Endothelial cell of hepatic sinusoid (primary cell): ENCODE measurements around the gene ZBTB16.

Experiments used
- in situ Hi-C: cut with HindIII; loops from 2 replicates; pipeline ENCODE4 v1.10.0; 2017; ENCODE audit warnings: low sequenced_read_pairs

ZBTB16 gene

DNA sequence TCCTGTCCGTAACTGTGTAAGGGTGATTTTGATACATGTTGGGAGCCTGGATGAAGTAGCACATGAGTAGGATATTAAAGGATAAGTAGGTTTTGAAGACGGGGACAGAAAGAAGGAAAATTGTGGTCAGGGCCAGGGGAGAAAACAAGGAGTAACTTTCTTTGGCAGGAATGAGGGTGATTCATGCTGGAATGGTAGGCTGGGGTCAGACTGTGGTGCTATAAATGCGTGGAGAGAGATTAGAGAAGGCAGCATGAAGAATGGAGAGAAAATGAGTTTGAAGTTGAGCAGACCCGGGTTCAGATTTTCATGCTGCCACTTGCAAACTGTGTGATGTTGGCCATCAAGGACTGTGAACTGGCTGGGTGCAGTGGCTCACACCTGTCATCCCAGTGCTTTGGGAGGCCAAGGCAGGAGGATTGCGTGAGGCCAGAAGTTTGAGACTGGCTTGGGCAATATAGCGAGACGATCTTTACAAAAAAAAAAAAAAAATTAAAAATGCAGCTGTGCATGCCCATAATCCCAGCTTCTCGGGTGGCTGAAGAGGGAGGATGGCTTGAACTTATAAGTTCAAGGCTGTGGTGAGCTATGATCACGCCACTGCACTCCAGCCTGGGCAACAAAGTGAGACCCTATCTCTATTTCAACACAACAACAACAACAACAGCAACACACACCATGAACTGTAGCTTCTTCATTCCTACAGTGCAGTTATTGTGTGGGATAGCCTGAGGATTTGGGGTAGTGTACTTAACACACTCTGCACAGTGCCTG, 22.3 kb downstream of the ZBTB16 start:
- in situ Hi-C loops: no loop called here

GRCh38 chr11:114082415-114082748, 22.9 kb downstream of the ZBTB16 start:
- in situ Hi-C loops: no loop called here

- in situ Hi-C loops: no loop called here
Observed at GRCh38 chr11:114082767-114083181, 23.3 kb downstream of the ZBTB16 start.

- in situ Hi-C loops: no loop called here
Observed at GRCh38 chr11:114083391-114084252, 24.1 kb downstream of the ZBTB16 start.

DNA sequence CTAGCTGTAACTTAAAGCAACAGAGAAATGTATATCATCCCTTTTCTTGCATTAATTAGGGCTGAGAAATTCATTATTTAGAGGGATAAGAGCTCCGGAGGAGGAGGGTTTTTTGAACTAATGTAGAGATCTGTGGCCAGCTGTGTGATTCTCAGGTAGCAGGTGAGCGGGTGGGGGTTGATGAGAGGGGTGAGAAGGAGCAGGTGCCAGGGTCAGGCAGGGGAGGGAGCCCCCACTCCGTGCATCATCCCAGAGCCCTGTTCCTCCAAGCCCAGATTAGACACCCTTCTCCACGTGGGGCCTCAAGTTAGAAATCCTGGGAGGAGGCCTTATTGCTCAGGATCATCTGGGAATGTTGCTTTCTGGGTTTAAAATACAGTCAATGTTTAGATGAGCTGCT, 24.9 kb downstream of the ZBTB16 start:
- in situ Hi-C loops: no loop called here

DNA sequence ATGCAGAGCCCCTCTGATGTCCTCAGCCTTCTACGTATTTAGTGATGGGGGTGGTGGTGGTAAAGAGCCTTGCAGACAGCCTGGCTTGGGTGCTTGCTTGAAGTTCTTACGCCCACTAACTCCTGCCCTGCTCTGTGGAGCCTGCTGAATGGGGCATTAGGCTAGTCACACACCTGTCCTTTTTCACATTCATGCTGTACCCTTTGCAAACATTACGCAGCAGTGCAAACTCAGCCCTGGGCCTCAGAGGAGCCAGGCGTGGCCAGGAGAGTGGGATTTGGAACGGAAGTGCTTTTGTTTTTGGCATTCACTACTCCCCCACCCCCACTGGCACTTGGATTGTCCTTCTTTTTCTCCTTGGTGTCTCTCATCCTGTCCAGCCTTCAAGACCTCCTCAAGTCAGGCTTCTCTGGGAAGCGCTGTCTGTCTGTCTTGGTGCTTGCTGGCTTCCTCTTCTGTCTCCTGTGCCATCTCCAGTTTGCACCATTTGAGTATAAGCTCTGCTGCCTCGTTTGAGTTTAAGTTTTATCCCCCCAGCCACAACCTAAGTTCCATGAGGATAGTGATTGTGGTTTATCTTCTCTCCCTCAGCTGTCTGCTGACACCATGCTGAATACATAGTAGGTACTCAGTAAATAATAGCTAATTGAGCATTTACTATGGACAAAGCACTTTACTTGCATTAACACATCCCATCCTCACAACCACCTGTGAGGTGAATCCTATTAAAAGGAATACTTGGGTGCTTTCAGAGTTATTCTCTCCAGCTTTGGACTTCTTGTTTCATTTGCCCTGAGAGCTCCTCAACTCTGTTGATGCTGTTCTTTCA, 26.7 kb downstream of the ZBTB16 start:
- in situ Hi-C loops: no loop called here

- in situ Hi-C loops: no loop called here
Observed at GRCh38 chr11:114087025-114087424, 27.5 kb downstream of the ZBTB16 start.

- in situ Hi-C loops: no loop called here
Observed at GRCh38 chr11:114088216-114088615, 28.7 kb downstream of the ZBTB16 start.

DNA sequence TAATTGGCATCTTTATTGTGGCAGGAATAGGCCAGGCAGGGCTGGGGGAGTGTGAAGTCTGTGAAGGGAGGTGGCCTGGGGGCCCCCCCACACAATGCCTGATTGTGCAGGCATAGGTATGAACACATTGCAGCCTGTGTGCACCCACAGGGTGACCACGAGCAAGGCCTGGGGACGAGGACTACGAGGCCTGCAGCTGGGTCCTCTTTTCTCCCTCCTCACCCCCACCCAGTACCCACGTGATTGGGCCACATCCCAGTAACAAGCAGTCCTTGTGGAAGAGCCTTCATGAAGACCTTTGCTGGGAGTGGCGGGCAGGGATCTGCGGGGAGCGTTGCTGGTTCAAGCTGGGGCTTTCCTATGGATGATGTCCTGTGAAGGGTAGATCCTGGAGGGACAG, 29.3 kb downstream of the ZBTB16 start:
- in situ Hi-C loops: no loop called here

DNA sequence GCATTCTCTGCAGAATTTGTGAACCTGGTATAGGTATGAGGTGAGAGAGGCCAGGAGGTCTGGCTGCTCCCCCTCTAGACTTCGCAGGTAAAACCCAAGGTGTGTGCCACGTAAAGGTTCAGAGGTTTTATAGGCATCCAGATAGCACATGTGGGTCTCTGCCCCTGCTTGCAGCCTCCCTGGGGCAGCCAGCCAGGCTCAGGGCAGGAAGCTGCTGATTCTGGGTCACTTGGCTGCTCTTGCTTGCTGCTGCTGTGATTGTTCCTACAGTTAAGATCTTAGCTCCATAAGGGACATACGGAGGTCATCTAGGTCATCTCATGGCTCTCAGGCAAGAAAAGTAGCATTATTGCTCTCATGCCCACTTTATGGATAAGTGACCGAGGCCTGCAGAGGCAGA, 30.2 kb downstream of the ZBTB16 start:
- in situ Hi-C loops: no loop called here

DNA sequence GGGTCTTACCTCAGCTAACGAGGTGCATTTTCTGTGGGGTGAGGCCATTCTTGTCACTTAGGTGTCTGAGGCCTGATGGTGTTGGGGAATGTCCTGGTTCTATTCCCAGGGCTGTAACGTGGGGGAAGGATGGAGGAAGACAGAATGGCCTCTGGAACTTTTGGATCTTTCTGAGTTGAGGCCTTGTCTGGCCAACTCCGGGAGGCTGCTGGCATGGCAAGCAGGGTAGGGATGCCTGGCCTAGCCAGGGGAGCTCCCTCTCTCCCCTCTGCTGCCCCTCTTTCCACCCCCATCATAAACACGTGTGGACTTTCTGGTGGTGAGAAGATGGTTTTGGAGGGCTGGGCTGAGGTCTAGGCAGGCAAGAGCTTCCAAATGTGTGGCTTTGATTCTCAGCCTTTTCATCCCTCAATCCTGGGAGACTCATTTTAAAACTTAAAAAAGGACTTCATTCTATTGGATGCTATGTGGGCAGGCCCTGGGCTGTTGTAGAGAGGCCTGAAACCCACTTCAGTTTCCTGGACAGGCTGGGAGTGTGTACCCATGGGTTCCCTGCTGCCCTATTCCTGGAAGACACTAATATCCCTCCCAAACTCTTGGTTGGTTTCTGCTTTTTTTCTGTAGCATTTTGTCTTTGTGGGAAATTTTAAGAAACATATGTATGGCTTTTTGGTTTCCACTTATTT, 30.9 kb downstream of the ZBTB16 start:
- in situ Hi-C loops: no loop called here

DNA sequence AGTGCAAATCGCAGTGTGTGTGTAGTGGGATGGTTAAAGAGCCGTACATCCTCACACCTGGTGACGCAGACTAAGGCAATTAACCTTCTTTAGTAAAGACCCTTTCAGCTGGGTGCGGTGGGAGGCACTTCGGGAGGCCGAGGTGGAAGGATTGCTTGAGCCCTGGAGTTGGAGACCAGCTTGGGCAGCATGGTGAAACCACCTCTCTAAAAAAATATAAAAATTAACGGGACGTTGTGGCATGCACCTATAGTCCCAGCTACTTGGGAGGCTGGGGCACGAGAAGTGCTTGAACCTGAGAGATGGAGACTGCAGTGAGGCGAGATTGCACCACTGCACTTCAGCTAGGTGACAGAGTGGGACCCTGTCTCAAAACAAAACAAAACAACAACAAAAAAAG, 31.5 kb downstream of the ZBTB16 start:
- in situ Hi-C loops: no loop called here

GRCh38 chr11:114091516-114092397, 32.2 kb downstream of the ZBTB16 start:
- in situ Hi-C loops: no loop called here

DNA sequence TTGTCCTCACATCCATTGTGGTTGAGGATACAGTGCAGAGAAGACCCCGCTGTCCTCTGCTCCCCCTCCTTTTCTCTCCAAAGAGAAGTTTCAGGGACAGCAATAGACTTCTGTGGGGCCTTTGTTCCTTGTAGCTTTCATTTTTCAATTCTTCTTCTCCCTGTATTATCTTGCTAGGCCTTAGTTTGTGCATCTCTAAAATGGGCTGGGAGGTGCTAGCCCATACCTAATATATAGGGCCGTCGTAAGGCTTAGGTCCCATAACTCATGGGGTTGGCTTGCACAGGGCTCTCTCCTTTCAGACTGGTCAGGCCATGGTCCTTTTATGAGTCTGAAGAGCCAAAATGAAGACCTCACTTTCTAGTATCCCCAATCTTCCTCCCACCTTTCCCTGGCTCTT, 33.0 kb downstream of the ZBTB16 start:
- in situ Hi-C loops: no loop called here

DNA sequence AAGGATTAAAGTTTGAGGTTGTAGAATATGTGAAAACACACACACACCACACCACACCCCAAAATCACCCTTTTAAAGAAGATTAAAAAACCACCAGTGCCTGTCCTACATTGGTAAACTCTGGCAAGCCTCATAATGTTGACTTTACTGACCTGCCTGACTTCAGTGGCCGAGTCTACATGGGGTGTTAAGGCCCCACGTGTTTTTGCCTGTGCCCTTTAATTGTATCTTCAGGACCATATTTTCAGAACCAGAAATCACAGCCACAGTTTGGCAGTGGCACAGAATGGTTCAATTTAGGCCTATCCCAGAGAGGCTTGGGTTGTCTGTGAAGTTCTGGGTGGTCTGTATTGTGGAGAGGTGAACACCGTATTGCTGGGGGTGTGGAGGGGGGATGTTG, 33.4 kb downstream of the ZBTB16 start:
- in situ Hi-C loops: no loop called here

- in situ Hi-C loops: no loop called here
Observed at GRCh38 chr11:114094516-114094915, 35.0 kb downstream of the ZBTB16 start.

- in situ Hi-C loops: no loop called here
Observed at GRCh38 chr11:114095899-114096298, 36.4 kb downstream of the ZBTB16 start.

- in situ Hi-C loops: no loop called here
Observed at GRCh38 chr11:114097832-114098231, 38.3 kb downstream of the ZBTB16 start.

DNA sequence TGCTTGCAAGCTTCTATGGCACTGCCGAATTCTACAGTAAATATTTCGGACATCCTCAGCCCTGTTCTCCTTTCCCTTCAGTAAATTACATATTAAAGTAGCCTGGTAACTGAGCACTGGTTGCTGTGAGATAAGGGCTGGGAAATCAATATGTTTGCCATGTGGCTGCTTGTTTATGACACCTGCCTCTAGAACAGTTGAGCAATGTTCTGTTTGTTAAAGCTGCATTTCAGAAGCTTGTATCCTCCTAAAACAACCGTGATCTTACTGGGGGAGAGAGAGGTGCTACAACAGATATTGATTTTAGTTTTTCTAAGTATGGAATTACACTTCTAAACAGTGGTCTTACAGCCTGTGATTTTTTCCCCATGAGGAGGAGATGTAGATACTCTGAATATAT, 39.4 kb downstream of the ZBTB16 start:
- in situ Hi-C loops: no loop called here
